Type B pancreatic cell (in vitro differentiated cells): ENCODE data around the gene NALCN. TPM values are rescaled to one million over a fixed set of nuclear protein-coding genes. Genes with fewer than 3 reads are reported as not detected.

Source experiments
- DNase-seq: peaks from one replicate; pipeline ENCODE4 v3.0.0; 2021; ENCODE audit warnings: mixed read lengths; ENCODE audit not compliant: unreplicated experiment; ENCODE audit errors: extremely low spot score
- H3K27ac Mint-ChIP-seq: 2 replicates; pipeline ENCODE4 v1.8.0; 2021; ENCODE audit warnings: mild to moderate bottlenecking, mixed read lengths
- H3K27me3 Mint-ChIP-seq: 2 replicates; pipeline ENCODE4 v1.8.0; 2021; ENCODE audit warnings: mixed read lengths
- H3K36me3 Mint-ChIP-seq: 2 replicates; pipeline ENCODE4 v1.8.0; 2021; ENCODE audit warnings: mixed read lengths
- H3K4me1 Mint-ChIP-seq: one replicate; pipeline ENCODE4 v1.8.0; 2021; ENCODE audit warnings: mixed read lengths; ENCODE audit not compliant: unreplicated experiment
- H3K4me3 Mint-ChIP-seq: 2 replicates; pipeline ENCODE4 v1.8.0; 2021; ENCODE audit warnings: mild to moderate bottlenecking, mixed read lengths
- H3K9me3 Mint-ChIP-seq: 2 replicates; pipeline ENCODE4 v1.8.0; 2021; ENCODE audit warnings: mixed read lengths
- total RNA-seq: library from RNA; stranded (reverse); gene quantifications from 2 replicates; pipeline ENCODE4 v1.2.1, GENCODE V29; 2021; ENCODE audit warnings: low replicate concordance
- TF ChIP-seq, protein P1 (sequence below): fragments of 200-600 bp; sonication (generic); conservative IDR thresholded peaks from 2 replicates; pipeline ENCODE4 v1.5.0; 2021; ENCODE audit warnings: antibody characterized with exemption, mild to moderate bottlenecking

Gene NALCN
- total RNA-seq, 1 donor from 2014 or later = 0.70 TPM

DNA sequence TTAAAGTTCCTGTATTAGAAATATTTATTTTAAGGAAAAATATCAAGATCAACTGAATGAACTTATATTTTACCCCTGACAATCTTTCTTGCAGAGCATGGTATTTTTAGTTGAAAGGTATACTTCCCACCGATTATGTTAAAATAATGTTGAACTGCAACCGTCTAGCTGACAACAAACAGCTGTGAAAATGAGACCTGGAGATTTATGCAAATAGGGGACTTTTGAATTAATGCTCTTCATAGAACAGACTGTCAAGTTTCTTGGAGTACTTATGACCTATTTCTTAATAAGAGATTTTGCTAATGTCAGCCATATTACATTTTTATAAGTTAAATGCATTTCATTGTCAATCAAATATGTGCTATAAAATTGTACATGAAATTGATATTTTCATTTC, 210.9 kb downstream of the NALCN start:
- TF ChIP-seq, protein P1, sequence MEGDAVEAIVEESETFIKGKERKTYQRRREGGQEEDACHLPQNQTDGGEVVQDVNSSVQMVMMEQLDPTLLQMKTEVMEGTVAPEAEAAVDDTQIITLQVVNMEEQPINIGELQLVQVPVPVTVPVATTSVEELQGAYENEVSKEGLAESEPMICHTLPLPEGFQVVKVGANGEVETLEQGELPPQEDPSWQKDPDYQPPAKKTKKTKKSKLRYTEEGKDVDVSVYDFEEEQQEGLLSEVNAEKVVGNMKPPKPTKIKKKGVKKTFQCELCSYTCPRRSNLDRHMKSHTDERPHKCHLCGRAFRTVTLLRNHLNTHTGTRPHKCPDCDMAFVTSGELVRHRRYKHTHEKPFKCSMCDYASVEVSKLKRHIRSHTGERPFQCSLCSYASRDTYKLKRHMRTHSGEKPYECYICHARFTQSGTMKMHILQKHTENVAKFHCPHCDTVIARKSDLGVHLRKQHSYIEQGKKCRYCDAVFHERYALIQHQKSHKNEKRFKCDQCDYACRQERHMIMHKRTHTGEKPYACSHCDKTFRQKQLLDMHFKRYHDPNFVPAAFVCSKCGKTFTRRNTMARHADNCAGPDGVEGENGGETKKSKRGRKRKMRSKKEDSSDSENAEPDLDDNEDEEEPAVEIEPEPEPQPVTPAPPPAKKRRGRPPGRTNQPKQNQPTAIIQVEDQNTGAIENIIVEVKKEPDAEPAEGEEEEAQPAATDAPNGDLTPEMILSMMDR = no peak
- no peak overlapping the region for H3K27ac Mint-ChIP-seq
- no peak overlapping the region for H3K4me3 Mint-ChIP-seq
- H3K36me3 Mint-ChIP-seq = no peaks in the 10 kb centered on the region
- no peaks in the 10 kb centered on the region for H3K4me1 Mint-ChIP-seq
- peaks cover under 1% of the 10 kb centered on the region for H3K27me3 Mint-ChIP-seq
- H3K9me3 Mint-ChIP-seq = peaks cover 4% of the 10 kb centered on the region
- DNase-seq = no peak

DNA sequence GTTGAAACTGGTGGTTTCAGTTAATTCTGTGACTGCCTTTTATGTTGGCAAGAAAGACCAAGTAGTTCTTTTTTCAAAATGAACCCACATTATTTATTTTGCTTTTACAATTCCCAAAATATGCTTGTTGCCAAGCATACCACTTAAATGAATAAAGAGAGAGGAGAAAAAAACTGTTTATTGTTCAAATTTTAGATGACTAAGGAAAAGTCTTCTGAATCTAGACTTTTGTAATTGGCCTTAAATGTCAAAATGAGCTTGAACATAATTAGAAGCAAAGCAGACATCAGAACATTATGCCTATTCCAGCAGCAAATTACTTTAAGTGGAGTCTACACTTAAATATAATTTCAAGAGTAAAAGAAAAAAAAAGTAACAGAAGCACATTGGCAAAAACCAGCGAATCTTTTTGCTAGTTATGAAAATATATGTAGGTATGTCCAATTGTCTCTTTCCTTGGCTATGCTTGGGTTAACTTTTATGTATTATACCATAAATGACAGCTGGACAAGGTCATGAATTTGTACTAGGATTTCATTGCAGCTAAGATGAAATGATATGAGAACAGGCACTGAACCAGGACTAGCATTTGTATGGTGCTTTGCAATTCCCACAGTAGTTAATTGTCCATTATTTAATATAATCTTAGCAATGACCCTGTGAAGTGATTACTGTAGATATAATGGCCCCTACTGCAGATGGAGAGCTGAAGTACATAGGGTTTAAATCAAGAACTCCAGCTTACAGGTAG, 211.9 kb downstream of the NALCN start:
- Mint-ChIP-seq H3K4me3 (no peak overlapping the region), H3K4me1 (no peaks in the 10 kb centered on the region), H3K27me3 (peaks cover 4% of the 10 kb centered on the region), H3K27ac (no peak overlapping the region), H3K36me3 (no peaks in the 10 kb centered on the region), H3K9me3 (peaks cover 11% of the 10 kb centered on the region)
- no peak for DNase-seq
- TF ChIP-seq, protein P1 = no peak

DNA sequence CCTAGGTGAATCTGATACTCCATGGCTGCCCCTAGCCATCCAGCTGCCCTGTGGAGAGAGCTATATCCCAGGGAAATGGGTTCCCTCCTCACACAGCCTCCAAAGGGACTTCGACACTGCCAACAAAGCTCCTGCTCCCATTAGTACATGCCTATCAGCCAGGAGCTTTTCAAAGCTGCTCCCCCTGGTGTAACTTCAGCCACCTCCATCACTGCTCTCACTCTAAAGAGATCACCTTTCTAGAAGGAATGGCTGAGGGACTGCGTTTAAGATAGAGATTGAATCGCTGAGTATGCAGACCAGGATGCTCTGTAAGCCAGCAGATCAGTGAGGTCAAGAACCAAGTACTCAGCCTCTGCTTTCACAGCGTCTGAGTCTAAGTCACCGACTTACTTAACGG, 213.7 kb downstream of the NALCN start:
- H3K27me3 Mint-ChIP-seq = peaks cover 4% of the 10 kb centered on the region
- H3K9me3 Mint-ChIP-seq = peaks cover 8% of the 10 kb centered on the region
- H3K4me3 Mint-ChIP-seq = no peak overlapping the region
- H3K4me1 Mint-ChIP-seq = no peaks in the 10 kb centered on the region
- TF ChIP-seq, protein P1 = no peak
- H3K36me3 Mint-ChIP-seq = no peaks in the 10 kb centered on the region
- no peak for DNase-seq
- no peak overlapping the region for H3K27ac Mint-ChIP-seq

DNA sequence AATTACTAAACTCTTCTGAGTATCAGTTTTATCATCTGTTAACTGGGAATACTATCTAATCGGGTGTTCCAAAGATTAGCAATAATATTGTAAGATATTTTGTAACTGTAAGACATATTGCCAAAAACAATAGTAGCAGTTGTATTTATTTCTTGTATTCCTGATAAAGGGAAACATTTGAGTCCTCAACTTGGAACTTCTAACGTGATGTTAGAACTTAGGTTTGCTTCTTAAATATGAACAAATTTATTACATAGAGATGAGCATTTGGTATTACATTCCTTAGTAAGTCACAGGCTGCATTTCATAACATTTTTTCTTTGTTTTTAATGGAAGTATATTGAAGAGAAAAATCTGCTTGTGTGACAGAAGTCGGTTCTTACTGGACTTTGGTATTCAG, 225.3 kb downstream of the NALCN start:
- DNase-seq = no peak
- H3K4me1 Mint-ChIP-seq = no peaks in the 10 kb centered on the region
- H3K9me3 Mint-ChIP-seq = no peaks in the 10 kb centered on the region
- no peaks in the 10 kb centered on the region for H3K27me3 Mint-ChIP-seq
- TF ChIP-seq, protein P1 = no peak
- no peak overlapping the region for H3K27ac Mint-ChIP-seq
- no peak overlapping the region for H3K4me3 Mint-ChIP-seq
- H3K36me3 Mint-ChIP-seq = no peaks in the 10 kb centered on the region

DNA sequence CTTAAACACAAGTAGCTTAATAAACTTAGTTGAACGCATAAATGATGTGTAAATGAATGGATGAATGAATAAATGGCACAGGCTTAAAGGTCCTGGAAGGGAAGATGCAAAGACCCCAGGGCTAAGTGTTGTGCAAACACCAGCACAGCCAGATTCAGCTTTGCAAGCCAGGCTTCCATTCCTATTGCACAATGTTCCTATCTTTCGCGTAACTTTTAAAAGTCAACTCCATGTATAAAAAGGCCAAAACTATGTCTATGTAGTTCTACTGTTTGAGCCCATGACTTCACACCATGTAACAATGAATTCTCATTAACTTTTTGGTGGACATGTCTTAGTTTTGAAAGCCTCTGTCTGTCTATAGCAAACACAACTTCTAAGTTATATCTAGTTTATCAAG, 226.0 kb downstream of the NALCN start:
- Mint-ChIP-seq H3K9me3 (no peaks in the 10 kb centered on the region), H3K27ac (no peak overlapping the region), H3K4me3 (no peak overlapping the region), H3K4me1 (no peaks in the 10 kb centered on the region), H3K36me3 (no peaks in the 10 kb centered on the region), H3K27me3 (no peaks in the 10 kb centered on the region)
- TF ChIP-seq, protein P1 = no peak
- no peak for DNase-seq
